ENCODE measurements around the gene IL2RA. TPM values are rescaled to one million over a fixed set of nuclear protein-coding genes. Genes with fewer than 3 reads are reported as not detected.
A peak's percentile ranks its signal among the peaks of the same experiment; 100 is the strongest.

Gene IL2RA
- total and polyA plus RNA-seq, 4 donors, result 0.24 to 10.3 (median 3.4) TPM

- WGBS, 2 donors, result 52 to 69% methylated on average over 17 of the region's 17 CpGs
- H3K27ac ChIP-seq (ENCODE audit: low read depth in 1 of 2, low read length in 1 of 2), result peak overlapping the region; percentile 0 to 79
- peaks cover 0 to 6% (median 5%) of the 10 kb centered on the region in 5 donors for H3K4me1 ChIP-seq (ENCODE audit: control insufficient read depth in 5 of 5, insufficient read depth in 5 of 5, low read length in 5 of 5)
- no peak overlapping the region for H3K4me3 ChIP-seq
- no peak overlapping the region for H3K9ac ChIP-seq (ENCODE audit: insufficient read depth in 1 of 2, low read length in 2 of 2)
- no peak for TF ChIP-seq CTCF (IDR thresholded peaks at IDR 0.05; ENCODE audit: control extremely low read depth, extremely low read depth)
- peaks cover 0 to 4% (median 0%) of the 10 kb centered on the region in 3 donors for H3K27me3 ChIP-seq (ENCODE audit: control insufficient read depth in 3 of 3, insufficient read depth in 3 of 3, low read length in 2 of 3)
- no peaks in the 10 kb centered on the region for H3K9me3 ChIP-seq (ENCODE audit: control insufficient read depth in 4 of 4, insufficient read depth in 3 of 4, low read length in 3 of 4)
- H3K36me3 ChIP-seq (ENCODE audit: control insufficient read depth in 4 of 4, insufficient read depth in 4 of 4, low read length in 4 of 4), result no peaks in the 10 kb centered on the region
- ATAC-seq (ENCODE audit: insufficient read depth, low FRiP score) (no peak), DNase-seq (no peak)
These were observed 9.6 kb downstream of the IL2RA start for GRCh38 chr10:6052247-6053221.

GRCh38 chr10:6050801-6051445 lies 11.2 kb downstream of the IL2RA start:
- WGBS, 2 donors, result 7 to 9% methylated on average over 18 of the region's 18 CpGs
- peak overlapping the region in 1 of 2 donors; percentile 56 for H3K9ac ChIP-seq (ENCODE audit: insufficient read depth in 1 of 2, low read length in 2 of 2)
- no peaks in the 10 kb centered on the region for H3K9me3 ChIP-seq (ENCODE audit: control insufficient read depth in 4 of 4, insufficient read depth in 3 of 4, low read length in 3 of 4)
- H3K36me3 ChIP-seq (ENCODE audit: control insufficient read depth in 4 of 4, insufficient read depth in 4 of 4, low read length in 4 of 4), result no peaks in the 10 kb centered on the region
- no peak overlapping the region for H3K4me3 ChIP-seq
- peak overlapping the region in 1 of 2 donors; percentile 84 for H3K27ac ChIP-seq (ENCODE audit: low read depth in 1 of 2, low read length in 1 of 2)
- DNase-seq, result peak; percentile 53 to 69 (median 68)
- H3K27me3 ChIP-seq (ENCODE audit: control insufficient read depth in 3 of 3, insufficient read depth in 3 of 3, low read length in 2 of 3), result peaks cover 0 to 4% (median 0%) of the 10 kb centered on the region in 3 donors
- peaks cover 0 to 6% (median 5%) of the 10 kb centered on the region in 5 donors for H3K4me1 ChIP-seq (ENCODE audit: control insufficient read depth in 5 of 5, insufficient read depth in 5 of 5, low read length in 5 of 5)
- ATAC-seq (ENCODE audit: insufficient read depth, low FRiP score), result peak; percentile 63
- TF ChIP-seq CTCF (IDR thresholded peaks at IDR 0.05; ENCODE audit: control extremely low read depth, extremely low read depth), result no peak

GRCh38 chr10:6049031-6049400 lies 13.2 kb downstream of the IL2RA start:
- no peak for DNase-seq
- no peak overlapping the region for H3K27ac ChIP-seq (ENCODE audit: low read depth in 1 of 2, low read length in 1 of 2)
- peaks cover 0 to 4% (median 0%) of the 10 kb centered on the region in 3 donors for H3K27me3 ChIP-seq (ENCODE audit: control insufficient read depth in 3 of 3, insufficient read depth in 3 of 3, low read length in 2 of 3)
- no peak for TF ChIP-seq CTCF (IDR thresholded peaks at IDR 0.05; ENCODE audit: control extremely low read depth, extremely low read depth)
- no peak overlapping the region for H3K9ac ChIP-seq (ENCODE audit: insufficient read depth in 1 of 2, low read length in 2 of 2)
- H3K4me1 ChIP-seq (ENCODE audit: control insufficient read depth in 5 of 5, insufficient read depth in 5 of 5, low read length in 5 of 5), result peaks cover 0 to 6% (median 2%) of the 10 kb centered on the region in 5 donors
- 90 to 99% methylated on average over 2 of the region's 2 CpGs for WGBS, 2 donors
- no peak for ATAC-seq (ENCODE audit: insufficient read depth, low FRiP score)
- no peaks in the 10 kb centered on the region for H3K36me3 ChIP-seq (ENCODE audit: control insufficient read depth in 4 of 4, insufficient read depth in 4 of 4, low read length in 4 of 4)
- no peaks in the 10 kb centered on the region for H3K9me3 ChIP-seq (ENCODE audit: control insufficient read depth in 4 of 4, insufficient read depth in 3 of 4, low read length in 3 of 4)
- no peak overlapping the region for H3K4me3 ChIP-seq

Measured in lung (tissue), 12 donors.